SK-N-MC (cell line): Measurements from ENCODE around the gene ETV1.

Source experiments
- EZH2 ChIP-seq: fragments of 200-600 bp; sonication (generic); IDR thresholded peaks from one replicate; pipeline ENCODE4 v1.6.1; 2017; ENCODE audit warnings: antibody characterized with exemption
- POLR2AphosphoS5 ChIP-seq: IDR thresholded peaks from 2 replicates; pipeline ENCODE4 v1.6.1; 2012; ENCODE audit warnings: mild to moderate bottlenecking, low read depth, low read length, borderline replicate concordance

DNA sequence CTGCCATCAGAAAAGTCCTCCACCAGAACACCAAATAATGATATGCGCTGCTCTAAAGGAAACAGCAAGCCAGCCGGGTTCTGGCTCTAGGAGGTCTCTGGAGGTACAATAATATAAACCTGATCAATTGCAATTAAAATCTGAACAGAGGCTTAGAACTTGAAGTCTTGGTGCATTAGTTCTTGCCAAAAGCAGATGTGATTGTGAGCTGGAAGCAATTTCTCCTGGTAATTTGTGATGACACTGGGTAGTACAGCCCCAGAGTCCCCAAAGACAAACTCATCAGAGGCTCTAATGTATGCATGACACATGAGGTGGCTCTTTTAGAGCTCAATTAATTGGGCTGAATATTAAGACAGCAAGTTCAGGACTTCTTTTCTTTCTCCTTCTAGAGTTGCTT lies 3.3 kb downstream of the ETV1 start:
- TF ChIP-seq EZH2 (no peak), POLR2AphosphoS5 (no peak)
